Measurements from ENCODE around the gene TMEM164.
"Not testable (repeated sequence)": the region's sequence is repeated elsewhere in the genome, so short reads cannot be mapped to it uniquely, and the experiment has no call there.

TMEM164 gene

GRCh38 chrX:110002300-110003166 is at the start of gene TMEM164:
Gene TMEM164 (plus strand): TSS chrX:110003114. CDS start chrX:110003775, 661 bp downstream.
- DNase-seq, result peak; percentile 88

DNA sequence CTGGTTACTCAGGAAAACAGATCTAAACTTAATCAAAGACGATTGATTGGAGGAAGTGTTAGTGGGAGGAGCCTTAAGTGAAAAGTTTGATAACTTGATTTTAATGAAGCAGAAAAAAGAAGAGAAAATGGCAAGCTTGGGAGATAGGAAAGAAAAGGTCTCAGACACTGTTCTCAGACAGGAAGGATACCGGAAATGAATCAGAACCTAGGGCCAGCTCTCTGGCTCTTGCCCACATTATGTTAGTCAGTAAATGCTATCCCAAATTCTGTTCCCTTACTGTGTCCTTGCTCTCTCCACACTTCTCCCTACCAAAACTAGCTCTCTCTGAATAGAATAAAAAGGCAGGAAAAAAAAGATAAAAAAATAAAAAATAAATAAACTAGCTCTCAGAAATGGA is 48.6 kb upstream of the TMEM164 start:
- DNase-seq, result no peak

- no peak for DNase-seq
Observed at GRCh38 chrX:109954955-109955354, 48.0 kb upstream of the TMEM164 start.

- DNase-seq, result no peak
Observed at GRCh38 chrX:109958266-109958665, 44.6 kb upstream of the TMEM164 start.

GRCh38 chrX:109959356-109959871 is 43.5 kb upstream of the TMEM164 start:
- peak; percentile 13 for DNase-seq

- no peak for DNase-seq
Observed at GRCh38 chrX:109964390-109964789, 38.5 kb upstream of the TMEM164 start.

DNA sequence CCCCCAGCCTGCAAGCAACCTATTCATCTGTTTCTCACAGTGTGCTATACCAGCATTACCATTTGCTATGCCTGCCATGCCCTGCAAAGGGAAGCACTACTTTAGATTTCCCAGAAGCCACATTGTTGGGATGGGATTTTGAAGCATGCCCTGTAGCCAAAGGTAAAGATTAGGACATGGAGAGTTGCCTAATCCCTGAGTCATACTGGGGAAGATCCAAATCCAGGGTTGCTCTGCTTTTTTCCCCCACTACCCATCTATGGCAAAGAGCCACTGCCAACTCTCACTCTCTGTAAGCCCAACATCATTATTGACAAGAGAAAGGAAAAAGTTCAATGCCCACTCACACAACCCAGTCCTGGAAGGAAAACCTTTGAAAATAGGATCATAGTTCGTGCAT is 36.7 kb upstream of the TMEM164 start:
- DNase-seq, result no peak

DNA sequence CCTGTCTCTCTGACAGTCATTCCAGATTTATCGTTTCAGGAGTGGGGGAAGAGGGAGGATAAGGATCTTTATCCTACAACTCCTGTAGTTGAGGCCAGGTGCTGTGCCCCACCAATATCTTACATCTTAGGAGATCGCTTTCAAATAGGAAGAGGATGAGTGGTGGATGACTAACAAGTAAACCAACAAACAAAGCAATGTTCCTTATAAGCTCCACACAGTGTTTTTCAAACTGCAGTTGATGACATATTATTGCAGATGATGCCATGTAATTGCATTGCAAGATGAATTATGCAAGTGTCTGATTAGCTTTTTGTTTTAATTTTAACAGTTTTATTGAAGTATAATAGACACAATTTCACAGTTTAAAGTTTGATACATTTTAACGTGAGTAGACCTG is 35.8 kb upstream of the TMEM164 start:
- no peak for DNase-seq

- not testable (repeated sequence) for DNase-seq
Observed at GRCh38 chrX:109970841-109971240, 32.1 kb upstream of the TMEM164 start.

GRCh38 chrX:109974906-109975655 is 27.8 kb upstream of the TMEM164 start:
- peak; percentile 53 for DNase-seq

DNA sequence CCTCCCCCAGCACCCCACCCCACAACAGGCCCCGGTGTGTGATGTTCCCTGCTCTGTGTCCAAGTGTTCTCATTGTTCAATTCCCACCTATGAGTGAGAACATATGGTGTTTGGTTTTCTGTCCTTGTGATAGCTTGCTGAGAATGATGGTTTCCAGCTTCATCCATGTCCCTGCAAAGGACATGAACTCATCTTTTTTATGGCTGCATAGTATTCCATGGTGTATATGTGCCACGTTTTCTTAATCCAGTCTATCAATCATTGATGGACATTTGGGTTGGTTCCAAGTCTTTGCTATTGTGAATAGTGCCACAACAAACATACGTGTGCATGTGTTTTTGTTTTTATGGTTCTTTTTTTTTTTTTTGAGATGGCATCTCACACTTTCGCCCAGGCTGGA is 17.7 kb upstream of the TMEM164 start:
- not testable (repeated sequence) for DNase-seq

DNA sequence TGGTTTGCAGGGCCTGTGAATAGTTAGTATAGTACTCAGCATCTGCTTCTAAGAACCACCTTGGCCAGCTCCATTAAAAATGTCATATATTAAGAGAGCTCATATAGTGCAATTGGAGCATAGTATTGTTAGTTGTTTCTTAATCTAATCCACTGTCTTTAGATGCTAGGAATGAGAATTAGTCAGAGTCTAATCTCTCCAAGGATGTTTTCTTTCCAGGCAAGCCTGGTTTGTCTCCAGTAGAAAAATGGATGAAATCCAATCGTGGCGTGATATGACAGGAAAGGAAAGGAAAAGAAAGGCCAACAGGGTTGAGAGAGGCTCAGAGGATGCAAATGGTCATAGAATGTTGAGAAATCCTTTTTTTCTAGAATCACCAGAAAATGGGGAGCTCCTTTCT is 15.0 kb upstream of the TMEM164 start:
- DNase-seq, result no peak

GRCh38 chrX:109990582-109991276 is 12.2 kb upstream of the TMEM164 start:
- DNase-seq, result peak; percentile 51

- DNase-seq, result no peak
Observed at GRCh38 chrX:109992203-109992602, 10.7 kb upstream of the TMEM164 start.

DNA sequence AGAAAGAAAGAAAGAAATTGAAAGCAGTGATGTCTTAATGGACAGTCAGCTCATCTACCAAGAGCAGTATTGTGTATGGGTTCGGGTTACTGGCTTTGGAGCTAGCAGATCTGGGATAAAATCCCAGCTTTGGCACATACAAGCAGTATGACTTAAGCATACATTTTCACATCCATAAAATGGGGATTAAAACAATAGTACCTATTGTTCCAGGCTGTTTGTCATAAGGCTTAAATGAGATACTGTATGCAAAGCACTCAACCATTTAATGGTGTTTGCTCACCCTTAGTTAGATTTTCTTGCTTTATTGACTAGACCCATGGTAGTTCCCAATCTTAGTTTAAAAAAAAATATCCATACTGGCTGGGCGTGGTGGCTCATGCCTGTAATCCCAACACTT is 7.8 kb upstream of the TMEM164 start:
- no peak for DNase-seq

- no peak for DNase-seq
Observed at GRCh38 chrX:109997786-109998452, 5.0 kb upstream of the TMEM164 start.

DNA sequence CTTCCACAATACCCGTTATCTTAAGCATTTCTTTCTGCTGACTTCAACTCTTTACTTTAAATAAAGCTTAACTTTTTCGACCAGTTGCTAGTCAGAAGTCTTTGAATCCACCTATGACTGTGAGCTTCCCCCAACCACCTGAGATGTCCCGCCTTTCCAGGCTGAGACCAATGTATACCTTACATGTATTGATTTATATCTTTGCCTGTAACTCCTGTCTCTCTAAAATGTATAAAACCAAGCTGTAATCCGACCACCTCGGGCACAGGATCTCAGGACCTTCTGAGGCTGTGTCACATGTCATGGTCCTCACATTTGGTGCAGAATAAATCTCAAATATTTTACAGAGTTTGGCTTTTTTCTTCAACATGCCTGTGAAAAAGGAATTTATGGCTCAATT is 2.9 kb upstream of the TMEM164 start:
- DNase-seq, result no peak

GRCh38 chrX:110000847-110001713 is 1.8 kb upstream of the TMEM164 start:
- no peak for DNase-seq

DNA sequence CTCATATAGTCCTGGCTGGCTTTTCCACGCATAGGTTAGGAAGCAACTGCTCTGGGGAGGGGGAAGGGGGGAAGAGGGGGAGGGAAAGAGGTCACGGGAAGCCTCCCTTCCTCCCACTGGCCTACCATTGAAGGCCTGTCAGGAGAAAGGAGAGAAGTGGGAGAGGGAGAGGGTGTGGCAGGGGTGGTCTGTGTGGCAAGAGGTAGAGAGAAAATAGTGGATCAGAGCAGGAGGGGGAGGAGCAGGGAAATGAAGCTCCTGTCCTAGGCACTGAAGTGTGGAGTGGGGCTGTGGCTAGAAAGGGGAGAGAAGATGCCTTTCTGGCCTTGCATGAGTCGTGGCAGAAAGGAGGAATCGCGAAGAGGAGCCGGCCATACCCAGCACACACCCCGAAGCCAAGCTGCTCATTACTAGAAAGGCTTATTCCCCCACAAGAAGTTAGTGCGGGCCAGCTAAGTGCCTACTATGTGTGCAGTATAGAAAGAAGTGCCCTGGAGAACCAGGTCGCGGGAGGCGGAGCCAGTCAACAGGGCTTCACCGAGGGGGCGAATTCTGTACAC is 1.1 kb upstream of the TMEM164 start:
- DNase-seq, result no peak

DNA sequence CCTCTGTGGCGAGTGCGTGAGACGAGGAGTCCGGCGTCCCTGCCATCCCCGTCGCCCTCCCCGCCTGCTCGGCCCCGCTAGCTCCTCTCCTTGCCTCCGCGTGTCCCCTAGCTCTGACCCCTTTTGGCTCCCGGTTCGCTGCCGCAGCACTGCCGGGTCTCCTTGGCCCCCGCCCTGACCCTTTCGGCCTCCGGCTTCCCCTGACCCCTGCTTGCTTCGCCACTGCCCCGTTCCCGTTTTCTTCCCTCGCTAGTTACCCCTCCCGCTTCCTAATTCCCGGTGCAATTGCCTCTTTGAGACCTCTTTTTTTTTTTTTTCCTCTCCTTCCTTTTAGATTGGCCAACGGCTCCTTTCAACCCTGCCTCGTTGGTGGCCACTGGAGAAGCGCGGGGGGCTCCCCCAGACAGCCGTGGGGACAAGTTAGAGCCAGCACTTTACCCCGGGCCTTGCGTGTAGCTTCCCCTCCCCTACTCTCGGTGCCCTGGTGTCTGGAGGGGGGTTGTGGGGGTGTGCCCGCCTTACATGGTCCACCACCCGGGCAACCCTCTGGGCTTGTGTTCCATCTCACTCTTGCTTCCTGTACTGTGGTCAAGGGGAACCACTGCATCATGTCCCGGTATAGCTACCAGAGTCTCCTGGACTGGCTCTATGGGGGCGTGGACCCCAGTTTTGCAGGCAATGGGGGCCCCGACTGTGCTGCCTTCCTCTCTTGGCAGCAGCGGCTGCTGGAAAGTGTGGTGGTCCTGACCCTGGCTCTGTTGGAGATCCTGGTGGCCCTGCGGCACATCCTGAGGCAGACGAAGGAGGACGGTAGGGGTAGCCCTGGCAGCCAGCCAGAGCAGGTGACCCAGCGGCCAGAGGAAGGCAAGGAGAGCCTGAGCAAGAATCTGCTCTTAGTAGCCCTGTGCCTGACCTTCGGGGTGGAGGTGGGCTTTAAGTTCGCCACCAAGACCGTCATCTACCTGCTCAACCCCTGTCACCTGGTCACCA is 548 bp downstream of the TMEM164 start:
- peak; percentile 8 for DNase-seq

Measured in activated CD4-positive, alpha-beta T cell treated with anti-CD3 and anti-CD28 coated beads, Interleukin-2, Interleukin-6, amounts not matched to agents 100 ng/mL and 50 ng/mL, durations not matched to agents 16 hours and 8 hours (primary cell).